ENCODE results near the gene PHF21B.

DNA sequence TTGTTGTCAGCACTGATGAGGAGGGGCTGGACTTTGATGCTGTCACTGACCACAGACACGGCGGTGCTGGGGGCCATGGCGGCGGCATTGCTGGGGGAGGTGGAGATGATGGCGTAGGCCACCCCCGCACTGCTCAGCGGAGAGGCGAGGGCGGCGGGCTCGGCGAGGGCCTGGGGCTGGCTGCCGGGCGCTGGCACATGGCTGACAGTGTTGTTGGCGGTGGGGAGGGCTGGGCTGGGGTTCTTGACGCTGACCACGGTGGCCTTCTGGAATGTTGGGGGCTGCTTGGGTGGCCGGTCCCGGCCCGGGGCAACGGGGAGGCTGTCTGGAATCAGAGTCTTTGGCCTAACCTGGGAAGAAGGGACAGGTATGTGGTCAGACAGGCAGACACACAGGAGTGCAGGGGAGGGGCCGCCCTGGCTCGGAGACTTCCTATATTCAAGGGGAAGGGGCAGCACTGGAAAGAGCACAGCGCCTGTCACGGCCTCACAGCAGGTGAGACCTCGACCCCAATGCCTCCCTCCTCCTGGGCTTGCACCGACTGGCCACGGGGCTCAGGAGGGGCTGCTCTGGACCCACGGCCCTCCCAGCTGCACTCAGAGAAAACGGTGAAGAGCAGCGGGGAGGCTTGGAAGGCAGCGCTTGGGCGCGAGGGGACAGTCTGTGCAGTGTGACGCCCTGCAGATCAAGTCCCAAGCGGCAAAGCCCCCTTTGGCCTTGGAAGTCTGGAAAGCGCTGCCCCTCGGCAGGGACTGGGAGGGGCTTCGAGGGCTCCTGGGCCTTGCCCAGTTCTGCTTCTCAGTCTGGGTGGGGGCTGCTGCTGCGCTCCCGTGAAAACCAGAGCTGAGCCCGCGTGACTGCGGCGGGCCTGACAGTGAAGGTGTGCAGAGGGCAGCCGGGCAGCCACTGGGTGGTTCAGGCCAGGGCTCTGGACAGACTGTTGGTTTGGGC, 93.2 kb downstream of the PHF21B start:
- TF ChIP-seq, protein P1, sequence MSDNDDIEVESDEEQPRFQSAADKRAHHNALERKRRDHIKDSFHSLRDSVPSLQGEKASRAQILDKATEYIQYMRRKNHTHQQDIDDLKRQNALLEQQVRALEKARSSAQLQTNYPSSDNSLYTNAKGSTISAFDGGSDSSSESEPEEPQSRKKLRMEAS (IDR thresholded peaks at IDR 0.05) = no peak
- TF ChIP-seq, protein P2, sequence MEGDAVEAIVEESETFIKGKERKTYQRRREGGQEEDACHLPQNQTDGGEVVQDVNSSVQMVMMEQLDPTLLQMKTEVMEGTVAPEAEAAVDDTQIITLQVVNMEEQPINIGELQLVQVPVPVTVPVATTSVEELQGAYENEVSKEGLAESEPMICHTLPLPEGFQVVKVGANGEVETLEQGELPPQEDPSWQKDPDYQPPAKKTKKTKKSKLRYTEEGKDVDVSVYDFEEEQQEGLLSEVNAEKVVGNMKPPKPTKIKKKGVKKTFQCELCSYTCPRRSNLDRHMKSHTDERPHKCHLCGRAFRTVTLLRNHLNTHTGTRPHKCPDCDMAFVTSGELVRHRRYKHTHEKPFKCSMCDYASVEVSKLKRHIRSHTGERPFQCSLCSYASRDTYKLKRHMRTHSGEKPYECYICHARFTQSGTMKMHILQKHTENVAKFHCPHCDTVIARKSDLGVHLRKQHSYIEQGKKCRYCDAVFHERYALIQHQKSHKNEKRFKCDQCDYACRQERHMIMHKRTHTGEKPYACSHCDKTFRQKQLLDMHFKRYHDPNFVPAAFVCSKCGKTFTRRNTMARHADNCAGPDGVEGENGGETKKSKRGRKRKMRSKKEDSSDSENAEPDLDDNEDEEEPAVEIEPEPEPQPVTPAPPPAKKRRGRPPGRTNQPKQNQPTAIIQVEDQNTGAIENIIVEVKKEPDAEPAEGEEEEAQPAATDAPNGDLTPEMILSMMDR (IDR thresholded peaks at IDR 0.05; ENCODE audit: control extremely low read depth in 1 of 3, insufficient read depth in 1 of 3, low read depth in 1 of 3, low read length in 3 of 3) = no peak
- TF ChIP-seq TEAD4 (IDR thresholded peaks at IDR 0.05; ENCODE audit: low read depth, low read length) (no peak), SRF (IDR thresholded peaks at IDR 0.05; ENCODE audit: low read depth, low read length) (no peak), EZH2 (IDR thresholded peaks at IDR 0.05; ENCODE audit: low read depth, low read length, severe bottlenecking) (no peak), POLR2A (IDR thresholded peaks at IDR 0.05; ENCODE audit: control extremely low read depth in 1 of 2, low read depth in 2 of 2, low read length in 2 of 2) (no peak), TAF1 (IDR thresholded peaks at IDR 0.05; ENCODE audit: low read depth, low read length) (no peak)

All from H1 (cell line).